ENCODE results near the gene MTMR11. TPM values are rescaled to one million over a fixed set of nuclear protein-coding genes. Genes with fewer than 3 reads are reported as not detected.

MTMR11 gene
- total and polyA plus RNA-seq, 9 of the 15 experiments (the other 6 are each of a cell fraction or from before 2014, with no cell fraction given): 0.09 to 1.6 (median 0.51) TPM

DNA sequence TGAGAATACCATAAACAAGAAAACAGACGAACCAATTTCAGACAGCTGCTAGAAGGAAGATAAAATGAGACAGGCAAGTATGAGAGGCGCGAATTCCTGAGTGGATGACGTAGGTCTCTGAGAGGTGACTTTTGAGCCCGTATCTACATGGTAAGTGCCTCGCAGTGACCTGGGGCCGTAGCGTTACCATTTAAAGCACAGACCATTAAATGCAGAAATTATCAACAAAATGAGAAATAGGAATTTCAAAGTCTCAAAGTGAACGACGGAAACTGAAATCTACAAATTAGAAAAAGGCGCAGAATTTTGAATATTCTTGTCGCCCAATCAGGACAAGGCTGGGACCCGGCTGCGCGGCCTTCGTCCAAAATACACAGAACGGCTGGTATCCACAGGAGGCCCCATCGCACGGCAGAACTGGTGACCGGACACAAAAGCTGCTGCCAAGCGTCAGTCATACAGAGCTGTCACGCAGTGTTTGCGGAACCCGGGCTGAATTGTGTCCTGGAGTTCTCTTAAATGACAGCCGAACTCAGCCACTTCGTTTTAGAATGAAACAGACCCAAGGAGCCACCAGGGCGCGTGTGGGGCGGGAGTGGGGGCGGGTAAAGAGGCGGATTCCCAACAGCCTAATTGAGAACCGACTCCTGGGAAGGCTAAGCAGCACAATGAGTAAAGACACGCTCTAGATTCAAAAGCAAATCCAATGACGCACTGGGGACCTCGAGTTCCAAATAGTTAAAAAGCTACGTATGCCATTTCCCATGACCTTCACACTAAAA lies 51.1 kb downstream of the MTMR11 start (continued):
- TF ChIP-seq E2F1 (CRISPR knock-in tag; IDR thresholded peaks at IDR 0.05) (peak; percentile 15; the same call in 1 of the 2 replicates), RFX7 (CRISPR knock-in tag; IDR thresholded peaks at IDR 0.05) (peak; percentile 85; the same call in 1 of the 2 replicates), ZNF41 (CRISPR knock-in tag; conservative IDR thresholded peaks at IDR 0.05) (no peak; the same call in 1 of the 2 replicates), MEIS2 (IDR thresholded peaks at IDR 0.05; ENCODE audit: partially characterized antibody) (peak; percentile 45), SMAD1 (IDR thresholded peaks at IDR 0.05; ENCODE audit: low read depth, low read length, partially characterized antibody) (no peak), ZBTB49 (CRISPR knock-in tag; IDR thresholded peaks at IDR 0.05; ENCODE audit: borderline replicate concordance) (no peak; the same call in 1 of the 2 replicates), ZC3H8 (IDR thresholded peaks at IDR 0.05) (no peak), FOXK2 (conservative IDR thresholded peaks at IDR 0.05 in 1 of 2, IDR thresholded peaks at IDR 0.05 in 1 of 2; ENCODE audit: low read depth in 2 of 2) (peak in 1 of 2 experiments; percentile 49; a peak in 1 of 4 replicates), XRCC5 (IDR thresholded peaks at IDR 0.05; ENCODE audit: low read depth, low read length) (no peak; the same call in 1 of the 2 replicates), BRF2 (IDR thresholded peaks at IDR 0.05; ENCODE audit: borderline replicate concordance, insufficient read depth, insufficient read length) (no peak), CEBPZ (IDR thresholded peaks at IDR 0.05; ENCODE audit: borderline replicate concordance, low read depth, low read length) (no peak), ZNF253 (CRISPR knock-in tag; conservative IDR thresholded peaks at IDR 0.05) (0 out of 2 replicates have a peak, but pooled peaks have one; percentile 80), ZNF699 (CRISPR knock-in tag; IDR thresholded peaks at IDR 0.05; ENCODE audit: insufficient replicate concordance) (no peak), POLR2A (conservative IDR thresholded peaks at IDR 0.05) (peak; percentile 18), HCFC1 (IDR thresholded peaks at IDR 0.05; ENCODE audit: low read depth, low read length) (no peak)
- TF ChIP-seq, protein P1, sequence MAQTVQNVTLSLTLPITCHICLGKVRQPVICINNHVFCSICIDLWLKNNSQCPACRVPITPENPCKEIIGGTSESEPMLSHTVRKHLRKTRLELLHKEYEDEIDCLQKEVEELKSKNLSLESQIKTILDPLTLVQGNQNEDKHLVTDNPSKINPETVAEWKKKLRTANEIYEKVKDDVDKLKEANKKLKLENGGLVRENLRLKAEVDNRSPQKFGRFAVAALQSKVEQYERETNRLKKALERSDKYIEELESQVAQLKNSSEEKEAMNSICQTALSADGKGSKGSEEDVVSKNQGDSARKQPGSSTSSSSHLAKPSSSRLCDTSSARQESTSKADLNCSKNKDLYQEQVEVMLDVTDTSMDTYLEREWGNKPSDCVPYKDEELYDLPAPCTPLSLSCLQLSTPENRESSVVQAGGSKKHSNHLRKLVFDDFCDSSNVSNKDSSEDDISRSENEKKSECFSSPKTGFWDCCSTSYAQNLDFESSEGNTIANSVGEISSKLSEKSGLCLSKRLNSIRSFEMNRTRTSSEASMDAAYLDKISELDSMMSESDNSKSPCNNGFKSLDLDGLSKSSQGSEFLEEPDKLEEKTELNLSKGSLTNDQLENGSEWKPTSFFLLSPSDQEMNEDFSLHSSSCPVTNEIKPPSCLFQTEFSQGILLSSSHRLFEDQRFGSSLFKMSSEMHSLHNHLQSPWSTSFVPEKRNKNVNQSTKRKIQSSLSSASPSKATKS (CRISPR knock-in tag; IDR thresholded peaks at IDR 0.05): no peak

Data from K562 (cell line).